COLO668 (cell line): ENCODE measurements around the gene SRM.
A peak's percentile ranks its signal among the peaks of the same experiment; 100 is the strongest.
"Not testable (repeated sequence)": the region's sequence is repeated elsewhere in the genome, so short reads cannot be mapped to it uniquely, and the experiment has no call there.

Experiments
- DNase-seq: peaks from one replicate; lab custom pipeline; 2025; ENCODE audit not compliant: unreplicated experiment; lab: John Stamatoyannopoulos, UW

SRM gene

DNA sequence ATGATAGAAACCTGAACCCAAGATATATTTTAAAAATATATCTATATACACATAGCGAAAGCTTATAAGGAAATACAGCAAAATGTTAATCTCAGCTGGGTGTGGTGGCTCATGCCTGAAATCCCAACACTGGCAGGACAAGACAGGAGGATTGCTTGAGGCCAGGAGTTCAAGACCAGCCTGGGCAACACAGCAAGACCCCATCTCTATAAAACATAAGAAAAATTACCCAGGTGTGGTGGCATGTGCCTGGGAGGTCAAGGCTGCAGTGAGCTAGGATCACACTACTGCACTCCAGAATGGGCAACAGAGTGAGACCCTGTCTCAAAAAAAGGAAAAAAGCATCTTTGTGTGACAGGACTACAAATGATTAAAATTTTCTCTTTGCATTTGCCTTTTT lies 6.0 kb upstream of the SRM start:
- no peak for DNase-seq

DNA sequence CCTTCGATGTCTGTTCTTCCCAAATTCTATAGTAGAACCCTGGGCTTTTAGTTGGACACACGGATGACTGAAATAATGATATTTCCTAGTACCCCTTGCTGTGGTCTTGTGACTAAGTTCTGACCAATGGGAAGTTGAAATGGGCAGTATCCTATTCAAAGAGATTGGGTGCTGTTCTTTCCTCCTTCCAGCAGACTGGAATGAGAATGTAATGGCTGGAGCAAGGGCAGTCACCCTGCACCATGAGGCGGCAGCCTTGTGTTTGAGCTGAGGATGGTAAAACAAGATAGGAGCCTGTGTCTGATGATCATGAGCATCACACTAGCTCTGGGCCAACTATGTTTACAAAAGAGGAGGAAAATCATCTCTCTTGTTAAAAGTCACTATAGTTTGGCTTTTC lies 5.1 kb upstream of the SRM start:
- no peak for DNase-seq

DNA sequence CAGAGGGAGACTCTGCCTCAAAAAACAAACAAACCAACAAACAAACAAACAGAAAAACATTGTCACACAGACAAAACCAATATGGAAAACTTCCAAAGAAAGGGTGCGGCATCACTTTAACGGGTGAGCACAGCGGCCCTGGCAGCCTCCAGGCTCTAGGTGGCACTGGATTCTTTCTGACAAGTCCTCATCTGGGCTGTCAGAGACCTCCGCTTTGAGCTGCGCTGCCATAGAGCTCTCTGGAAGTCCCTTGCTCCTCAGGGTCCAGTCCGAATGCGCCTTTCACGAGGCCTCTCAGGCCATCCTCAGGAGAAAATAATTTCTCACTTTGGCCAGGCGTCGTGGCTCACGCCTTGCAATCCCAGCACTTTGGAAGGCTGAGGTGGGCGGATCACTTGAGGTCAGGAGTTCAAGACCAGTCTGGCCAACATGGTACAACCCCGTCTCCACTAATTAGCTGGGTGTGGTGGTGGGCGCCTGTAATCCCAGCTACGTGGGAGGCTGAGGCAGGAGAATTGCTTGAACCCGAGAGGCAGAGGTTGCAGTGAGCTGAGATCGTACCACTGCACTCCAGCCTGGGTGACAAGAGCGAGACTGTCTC lies 4.2 kb upstream of the SRM start:
- peak; percentile 35 for DNase-seq

DNA sequence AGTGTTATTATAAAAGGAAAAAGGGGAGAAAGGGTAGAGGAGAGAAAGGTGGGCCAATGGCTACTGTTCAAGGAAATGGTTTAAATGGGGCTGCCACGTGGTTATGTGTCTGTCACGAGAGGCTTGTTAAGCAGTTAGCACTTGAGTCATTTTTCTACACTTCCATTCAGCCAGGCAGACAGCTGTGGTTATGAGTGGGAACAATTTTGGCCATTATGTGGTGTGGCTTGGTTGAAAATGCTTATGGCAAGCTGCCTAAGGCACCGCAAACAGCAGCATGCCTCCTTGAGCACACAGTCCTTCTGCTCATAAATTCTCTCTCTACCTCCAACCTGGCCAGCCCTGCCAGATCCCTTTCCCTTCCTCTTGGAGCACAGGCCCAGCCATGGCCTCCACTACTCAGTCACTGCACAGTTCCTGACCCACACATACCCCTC lies 3.2 kb upstream of the SRM start:
- no peak for DNase-seq

DNA sequence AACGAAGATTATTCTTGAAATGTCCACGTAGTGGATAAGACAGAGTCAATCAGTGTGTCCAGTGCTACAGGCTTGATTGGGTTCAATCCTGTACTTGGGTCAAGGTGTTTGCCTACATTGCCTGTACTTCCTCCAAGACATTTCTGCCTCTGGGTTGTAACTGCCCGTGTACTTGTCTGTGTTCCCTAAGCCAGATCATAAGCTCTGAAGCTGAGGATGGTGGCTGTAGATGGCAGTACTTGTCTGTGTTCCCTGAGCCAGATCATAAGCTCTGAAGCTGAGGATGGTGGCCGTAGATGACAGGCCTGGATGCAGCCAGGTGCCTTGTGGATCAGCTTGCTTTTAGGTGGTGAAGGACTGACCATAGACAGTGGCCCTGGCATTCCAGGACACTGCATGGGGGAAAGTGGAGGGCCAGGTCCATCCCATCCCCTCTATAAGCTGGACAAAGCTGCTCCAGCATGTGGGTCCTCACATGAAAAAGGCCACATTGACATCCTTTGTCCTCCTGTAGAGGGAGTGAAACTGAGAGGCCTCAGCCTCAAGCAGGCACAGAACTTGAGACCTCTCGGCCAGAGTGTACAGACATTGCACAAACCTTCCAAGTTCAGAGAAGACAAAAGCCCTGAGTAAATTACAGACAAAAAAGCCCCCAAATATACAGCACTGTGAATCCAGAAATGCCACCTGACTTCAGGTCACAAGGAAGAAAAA lies 2.0 kb upstream of the SRM start:
- DNase-seq = no peak

DNA sequence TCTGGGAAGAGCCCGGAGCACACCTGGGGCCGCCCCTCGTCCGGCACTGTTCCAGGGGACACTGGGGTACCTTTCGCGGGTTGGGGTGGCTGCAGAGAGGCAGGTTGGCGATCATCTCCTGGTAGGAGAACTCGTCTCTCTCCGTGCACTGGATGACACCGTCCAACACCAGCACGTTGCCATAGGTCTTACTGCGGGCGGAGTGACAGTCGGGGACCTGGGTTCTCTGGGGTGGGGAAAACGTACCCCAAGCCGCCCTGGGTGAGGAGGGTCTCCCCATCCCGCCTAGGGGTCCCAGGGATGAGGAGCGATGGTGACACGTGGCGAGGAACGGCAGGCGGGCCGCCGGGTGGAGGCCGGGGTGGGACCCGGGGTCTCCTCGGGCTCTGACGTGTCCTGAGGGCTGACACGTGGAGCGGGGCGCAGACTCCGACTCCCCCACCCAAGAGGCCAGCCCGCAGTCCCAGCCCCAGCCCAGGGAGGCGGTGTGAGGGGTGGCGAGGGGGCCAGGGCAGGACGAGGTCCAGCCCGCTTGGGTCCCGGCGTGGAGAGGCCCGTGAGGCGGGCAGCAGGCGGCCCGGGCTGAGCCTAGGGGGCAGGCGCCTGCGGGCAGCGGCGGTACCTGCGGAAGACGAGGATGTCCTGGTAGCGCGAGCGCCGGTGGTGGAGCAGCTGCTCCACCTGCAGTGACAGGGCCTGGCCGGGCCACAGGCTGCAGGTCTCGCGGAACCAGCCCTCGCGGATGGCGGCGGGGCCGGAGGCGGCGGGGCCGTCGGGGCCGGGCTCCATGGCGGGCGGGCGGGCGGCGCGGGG lies 457 bp downstream of the SRM start:
- DNase-seq = no peak

DNA sequence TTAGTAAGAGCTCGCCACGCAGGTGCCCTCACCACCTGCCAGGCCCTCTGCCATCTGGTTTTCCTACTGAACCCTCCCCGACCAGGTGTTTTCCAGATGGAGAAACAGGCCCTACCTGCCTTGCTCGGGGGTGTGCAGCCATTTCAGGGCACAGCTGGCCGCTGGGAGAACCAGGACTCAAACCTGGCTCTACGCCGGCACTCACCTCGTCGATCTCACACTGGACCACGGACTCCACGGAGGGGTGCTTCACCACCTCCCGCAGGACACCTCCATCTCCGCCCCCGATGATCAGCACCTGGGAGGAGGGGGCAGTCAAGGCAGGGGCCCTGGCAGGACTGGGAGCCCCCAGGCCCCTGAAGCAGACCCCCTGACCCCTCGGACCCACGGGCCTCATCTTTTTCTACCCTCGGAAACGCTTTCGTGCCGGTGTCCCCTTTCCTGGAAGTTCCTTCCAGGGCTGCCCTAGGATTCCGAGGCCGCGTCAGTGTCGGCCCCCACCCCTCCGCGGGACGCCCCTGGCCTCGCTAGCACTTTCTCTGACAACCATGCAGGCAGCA lies 1.1 kb downstream of the SRM start:
- peak; percentile 94 for DNase-seq

DNA sequence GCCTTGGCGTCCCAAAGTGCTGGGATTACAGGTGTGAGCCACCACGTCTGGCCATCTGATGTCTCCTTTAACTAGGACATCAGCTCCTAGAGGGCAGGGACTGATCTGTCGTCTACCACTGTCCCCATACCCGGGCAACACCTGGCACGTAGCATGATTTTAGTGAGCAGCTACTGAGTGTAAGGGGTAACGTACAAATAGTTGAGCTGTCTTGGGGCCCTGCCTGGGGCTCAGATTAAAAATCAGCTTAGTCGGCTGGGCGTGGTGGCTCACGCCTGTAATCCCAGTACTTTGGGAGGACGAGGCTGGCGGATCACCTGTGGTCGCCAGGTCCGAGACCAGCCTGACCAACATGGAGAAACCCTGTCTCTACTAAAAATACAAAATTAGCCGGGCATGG lies 1.8 kb downstream of the SRM start:
- DNase-seq = no peak

DNA sequence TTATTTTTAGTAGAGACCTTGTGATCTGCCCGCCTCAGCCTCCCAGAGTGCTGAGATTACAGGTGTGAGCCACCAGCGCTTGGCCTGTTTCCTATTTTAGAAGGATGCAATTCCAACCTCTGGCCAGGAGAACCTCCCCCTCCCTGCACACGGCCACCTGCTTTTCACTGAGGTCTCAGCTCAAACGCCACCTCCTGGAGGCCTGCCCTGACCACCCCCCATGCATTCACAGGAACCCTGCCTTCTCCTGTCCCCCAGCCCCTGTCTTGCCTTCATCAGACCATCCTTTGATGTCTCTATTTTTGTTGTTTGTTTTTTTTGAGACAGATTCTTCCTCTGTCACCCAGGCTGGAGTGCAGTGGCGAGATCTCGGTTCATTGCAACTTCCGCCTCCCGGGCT lies 2.3 kb downstream of the SRM start:
- no peak for DNase-seq

DNA sequence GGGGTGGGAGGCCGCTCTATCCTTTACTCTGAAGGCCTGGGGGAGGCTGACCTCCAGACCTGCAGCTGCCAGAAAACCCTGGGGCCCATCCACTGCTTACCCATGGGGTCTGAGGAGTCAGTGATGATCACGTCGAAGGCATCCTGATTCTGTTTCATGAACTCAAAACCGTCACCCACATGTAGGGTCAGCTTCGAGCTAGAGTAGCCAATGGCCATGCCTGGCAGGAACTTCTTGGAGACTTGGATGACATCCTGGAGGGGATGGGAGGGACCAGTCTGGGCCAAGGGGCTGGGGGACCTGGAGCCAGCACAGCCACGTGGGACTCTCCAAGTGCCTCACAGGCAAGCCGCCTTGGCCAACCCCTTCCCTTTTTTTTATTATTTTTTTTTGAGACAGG lies 3.3 kb downstream of the SRM start:
- no peak for DNase-seq

DNA sequence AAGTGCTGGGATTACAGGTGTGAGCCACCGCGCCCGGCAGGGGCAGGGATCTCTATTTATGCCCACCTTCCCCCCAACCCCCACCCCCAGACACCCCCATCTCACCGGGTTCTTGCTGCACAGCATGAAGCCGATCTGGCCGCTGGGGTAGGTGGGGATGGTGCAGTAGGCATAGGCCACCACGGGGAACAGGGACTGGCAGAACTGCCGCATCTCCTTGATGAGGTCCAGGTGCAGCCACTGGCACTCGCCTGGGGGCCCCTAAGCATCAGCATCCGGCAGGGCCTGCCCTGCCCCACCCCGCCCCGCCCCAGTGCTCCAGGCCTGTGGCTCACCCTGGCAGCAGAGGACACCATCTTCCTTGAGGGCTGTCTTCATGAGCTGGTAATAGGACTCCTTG lies 4.1 kb downstream of the SRM start:
- DNase-seq = no peak

DNA sequence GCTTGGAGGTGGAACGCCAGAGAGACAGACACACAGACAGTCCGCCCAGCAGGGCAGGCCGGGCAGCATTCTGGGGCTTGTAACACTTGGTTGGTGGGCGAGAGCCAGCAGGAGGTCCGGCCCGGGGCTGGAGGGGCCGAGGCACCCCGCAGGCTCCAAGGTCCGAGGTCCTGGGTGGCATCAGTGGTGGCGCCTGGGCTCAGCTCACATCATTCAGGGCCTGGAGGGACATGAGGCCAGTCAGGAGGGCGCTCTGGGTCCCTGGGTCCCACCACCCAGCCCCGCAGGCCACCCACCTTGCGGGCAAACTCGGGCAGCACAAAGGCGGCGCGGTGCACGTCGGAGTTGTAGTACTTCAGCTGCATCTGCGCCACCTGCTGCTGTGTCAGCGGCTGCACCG lies 5.2 kb downstream of the SRM start:
- DNase-seq = no peak

DNA sequence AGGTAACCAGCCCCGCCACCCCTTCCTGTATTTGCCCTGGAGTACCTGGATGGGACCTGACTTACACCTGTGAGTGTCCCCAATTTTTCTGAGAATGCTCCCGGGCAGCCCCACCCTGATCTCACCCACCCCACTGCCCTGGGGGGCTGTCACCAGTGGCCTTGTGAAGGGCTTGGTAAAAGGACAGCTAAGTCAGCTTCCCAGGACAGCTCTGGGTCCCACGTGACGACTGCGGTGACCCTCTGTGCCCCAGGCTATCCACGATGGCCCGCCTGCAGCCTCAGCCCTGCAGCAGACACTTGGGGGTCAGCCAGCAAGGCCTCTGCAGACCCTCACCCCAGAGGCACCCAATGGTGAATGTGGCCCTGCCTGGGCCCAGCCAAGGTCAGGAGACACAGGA lies 5.6 kb downstream of the SRM start:
- no peak for DNase-seq

DNA sequence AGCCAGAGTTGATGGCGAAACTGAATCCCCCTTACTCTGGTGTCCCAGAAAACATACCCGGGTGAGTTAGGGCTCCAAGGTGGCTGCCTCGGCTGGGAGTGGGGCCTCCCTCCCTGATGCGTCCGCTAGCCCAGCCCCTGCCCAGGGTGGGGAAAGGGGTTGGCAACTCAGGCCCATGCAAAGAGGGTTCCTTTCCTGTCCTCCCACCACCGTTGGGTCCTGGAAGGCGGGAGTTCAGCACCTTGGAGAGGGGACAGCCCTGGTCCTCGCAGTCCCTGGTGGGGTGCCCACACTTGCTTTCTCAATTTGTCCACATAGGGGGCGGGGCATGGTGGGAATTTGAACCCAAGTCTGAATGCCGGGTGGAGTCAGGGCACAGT lies 6.1 kb downstream of the SRM start:
- DNase-seq = no peak

DNA sequence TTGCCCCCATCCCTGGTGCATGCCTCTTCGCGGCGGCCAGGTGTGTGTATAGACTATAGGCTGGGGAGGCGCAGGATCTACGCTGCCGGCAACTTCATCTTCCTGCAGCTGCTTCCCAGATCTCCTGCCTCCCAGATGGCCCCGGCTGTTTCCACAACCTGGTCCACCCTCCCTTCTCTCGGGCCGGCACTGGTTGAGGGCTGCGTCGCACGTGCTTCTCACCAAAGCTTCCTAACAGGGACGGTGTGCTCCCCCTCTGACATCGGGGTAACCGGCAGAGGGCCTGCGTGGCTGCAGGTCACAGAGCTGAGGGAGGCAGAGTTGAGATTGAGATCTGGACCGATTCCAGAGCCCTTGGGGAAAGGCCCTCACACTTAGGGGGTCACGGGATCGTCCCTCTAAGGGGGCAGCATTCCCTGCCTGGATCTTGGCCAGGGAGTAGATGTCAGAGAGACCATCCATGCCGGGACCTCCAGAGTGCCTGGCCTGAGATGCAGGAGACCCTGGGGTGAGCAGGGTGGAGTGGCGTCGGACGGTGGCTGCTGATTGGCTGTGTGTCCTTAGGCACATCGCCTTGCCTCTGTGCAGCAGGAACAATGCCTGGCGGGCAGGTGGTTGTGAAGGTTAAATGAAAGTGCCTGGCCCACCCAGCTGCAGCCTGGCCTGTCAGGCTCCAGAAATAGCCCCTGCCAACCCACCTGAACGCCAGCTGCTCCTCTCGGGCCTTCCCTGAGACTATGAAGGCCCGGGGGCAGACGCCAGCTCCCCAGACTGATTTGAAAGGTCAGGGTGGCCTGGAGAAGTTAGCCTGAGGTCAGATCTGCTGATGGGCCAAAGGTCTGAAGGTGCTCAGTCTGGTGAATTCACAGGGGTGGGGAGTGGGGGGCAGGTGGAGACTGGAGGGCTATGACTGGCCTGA lies 6.7 kb downstream of the SRM start:
- DNase-seq = peak; percentile 90

DNA sequence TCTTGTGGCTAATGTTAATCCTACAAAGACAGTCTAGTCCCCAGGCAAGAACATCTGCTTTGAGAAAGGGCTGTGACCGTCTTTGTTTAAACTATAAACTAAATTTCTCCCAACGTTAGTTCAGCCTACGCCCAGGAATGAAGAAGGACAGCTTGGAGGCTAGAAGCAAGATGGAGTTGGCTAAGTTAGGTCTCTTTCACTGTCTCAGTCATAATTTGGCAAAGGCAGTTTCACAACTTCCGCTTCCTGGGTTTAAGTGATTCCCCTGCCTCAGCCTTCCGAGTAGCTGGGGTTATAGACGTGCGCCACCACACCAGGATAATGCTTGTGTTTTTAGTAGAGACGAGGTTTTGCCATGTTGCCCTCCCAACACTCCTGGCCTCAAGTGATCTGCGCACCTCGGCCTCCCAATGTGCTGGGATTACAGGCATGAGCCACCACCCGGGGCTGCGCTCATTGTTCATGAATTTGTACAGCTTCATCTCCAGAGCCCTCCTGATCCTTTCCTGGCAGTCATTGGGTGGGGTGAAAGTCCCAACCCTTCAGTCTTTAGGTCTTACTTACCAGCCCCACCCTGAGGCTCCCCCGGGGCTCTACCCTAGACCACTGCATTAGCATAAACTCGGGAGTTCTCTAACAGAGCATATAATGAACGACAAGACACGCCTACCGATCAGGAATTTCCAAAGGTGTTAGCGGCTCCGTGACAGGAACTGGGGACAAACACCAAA lies 7.9 kb downstream of the SRM start:
- no peak for DNase-seq

DNA sequence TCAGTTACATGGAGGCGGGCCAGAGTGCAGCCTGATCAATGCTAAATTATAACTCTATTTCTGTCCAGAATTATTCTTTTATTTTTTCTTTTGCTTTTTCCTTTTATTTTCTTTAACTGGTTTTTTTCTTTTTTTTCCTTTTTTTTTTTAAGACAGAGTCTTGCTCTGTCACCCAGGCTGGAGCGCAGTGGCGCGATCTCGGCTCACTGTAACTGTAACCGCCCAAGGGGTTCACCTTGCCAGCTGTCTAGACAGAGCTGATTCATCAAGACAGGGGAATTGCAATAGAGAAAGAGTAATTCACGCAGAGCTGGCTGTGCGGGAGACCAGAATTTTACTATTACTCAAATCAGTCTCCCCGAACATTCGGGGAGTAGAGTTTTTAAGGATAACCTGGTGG lies 8.7 kb downstream of the SRM start:
- not testable (repeated sequence) for DNase-seq

DNA sequence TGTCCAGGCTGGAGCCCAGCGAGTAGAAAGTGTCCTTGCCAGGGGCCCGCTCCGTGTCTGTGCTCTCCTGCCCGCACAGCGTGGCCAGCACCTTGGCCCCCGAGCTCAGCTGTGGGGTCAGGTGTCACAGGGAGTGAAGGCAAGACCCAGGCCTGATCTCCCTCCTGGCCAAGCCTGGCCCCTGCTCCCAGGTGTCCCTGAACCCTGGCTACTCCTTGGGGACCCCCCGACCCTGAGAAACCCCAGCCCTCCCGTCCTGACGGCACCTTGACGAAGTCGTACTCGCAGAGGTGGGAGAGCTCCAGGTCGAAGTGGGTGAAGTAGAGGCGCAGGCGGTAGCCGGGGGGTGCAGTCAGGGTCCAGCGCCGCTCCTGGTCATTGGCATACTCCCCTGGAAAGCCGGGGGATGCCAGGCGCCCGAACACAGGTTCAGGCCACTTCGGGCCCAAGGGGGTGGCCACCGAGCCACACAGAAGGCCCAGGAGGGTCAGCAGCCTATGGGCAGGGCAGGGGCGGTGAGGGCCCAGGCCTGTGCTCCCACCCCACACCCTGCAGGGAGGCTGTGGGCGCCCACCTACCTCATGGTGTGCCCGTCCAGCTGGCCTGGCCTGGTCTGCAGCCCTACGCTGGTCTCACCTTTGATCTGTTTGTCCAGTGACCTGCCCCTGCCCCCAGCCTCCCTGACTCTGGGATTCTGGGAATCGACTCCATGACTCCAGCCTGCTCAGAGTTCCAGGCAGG lies 13.0 kb downstream of the SRM start, which contains the start of gene MASP2:
Gene MASP2 (minus strand): TSS at position 615 of the 741 bp plus-strand sequence. CDS start 32 bp downstream, at position 583.
- DNase-seq = no peak

DNA sequence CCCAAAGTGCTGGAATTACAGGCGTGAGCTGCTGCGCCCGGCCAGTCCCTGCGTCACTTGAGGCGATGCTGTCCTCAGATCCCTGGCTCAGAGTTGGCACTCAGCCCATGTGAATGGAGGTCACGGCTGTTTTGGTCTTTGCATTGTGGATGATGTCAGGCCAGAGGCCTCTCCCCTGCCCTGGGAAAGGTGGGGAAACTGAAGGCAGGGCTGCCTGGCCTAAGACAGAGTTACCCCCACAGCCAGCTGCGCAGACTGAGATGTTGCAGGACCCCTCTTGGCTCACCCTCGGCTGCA lies 13.6 kb downstream of the SRM start:
- DNase-seq = peak; percentile 42
